AG09309 (cell line): ENCODE data around the gene ITGAL.

Experiments
- DNase-seq: peaks from one replicate; pipeline ENCODE4 v3.0.0-alpha.2; 2010; ENCODE audit warnings: low read depth
- H3K4me3 ChIP-seq: 2 replicates; pipeline ENCODE4 v1.5.1; 2011; ENCODE audit warnings: mild to moderate bottlenecking, low read depth, low read length, moderate library complexity; ENCODE audit not compliant: control insufficient read depth
- CTCF ChIP-seq: IDR thresholded peaks from 2 replicates; pipeline ENCODE4 v1.5.1; 2011; ENCODE audit warnings: mild to moderate bottlenecking, low read depth, low read length, inconsistent platforms; ENCODE audit not compliant: insufficient read depth, control insufficient read depth; ENCODE audit errors: missing control alignments

The ITGAL gene

GRCh38 chr16:30437511-30438046 lies 35.0 kb upstream of the ITGAL start:
- DNase-seq: no peak

GRCh38 chr16:30438835-30439234 lies 33.7 kb upstream of the ITGAL start:
- no peak for TF ChIP-seq CTCF
- no peak for DNase-seq
- no peak overlapping the region for H3K4me3 ChIP-seq

More at GRCh38 chr16:30437511-30438046, 35.0 kb upstream of the ITGAL start:
- H3K4me3 ChIP-seq: no peak overlapping the region
- TF ChIP-seq CTCF: no peak

GRCh38 chr16:30439720-30440348 lies 32.7 kb upstream of the ITGAL start:
- no peak overlapping the region for H3K4me3 ChIP-seq
- no peak for DNase-seq
- no peak for TF ChIP-seq CTCF

GRCh38 chr16:30443631-30444030 lies 28.9 kb upstream of the ITGAL start:
- H3K4me3 ChIP-seq: no peak overlapping the region
- no peak for DNase-seq
- no peak for TF ChIP-seq CTCF

GRCh38 chr16:30444231-30445148 lies 28.1 kb upstream of the ITGAL start:
- peak overlapping the region; percentile 68 for H3K4me3 ChIP-seq
- no peak for TF ChIP-seq CTCF
- no peak for DNase-seq

- H3K4me3 ChIP-seq: peak overlapping the region; percentile 68
- TF ChIP-seq CTCF: no peak
- no peak for DNase-seq
These were observed 27.5 kb upstream of the ITGAL start for GRCh38 chr16:30445149-30445407.
